NB4 (cell line): ENCODE results near the gene SF3B5.
"Not testable (repeated sequence)": the region's sequence is repeated elsewhere in the genome, so short reads cannot be mapped to it uniquely, and the experiment has no call there.

Experiments
- CTCF ChIP-seq: IDR thresholded peaks from one replicate; pipeline ENCODE4 v1.5.1; 2012; ENCODE audit warnings: low read depth, low read length
- MAX ChIP-seq: IDR thresholded peaks from 2 replicates; pipeline ENCODE4 v1.6.1; 2011; ENCODE audit warnings: low read depth, low read length
- POLR2A ChIP-seq: IDR thresholded peaks from 2 replicates; pipeline ENCODE4 v1.6.1; 2011; ENCODE audit warnings: mild to moderate bottlenecking; ENCODE audit not compliant: insufficient read length; ENCODE audit errors: extremely low read depth

GRCh38 chr6:144044989-144045388, 50.4 kb downstream of the SF3B5 start:
- TF ChIP-seq CTCF, POLR2A, MAX: not testable (repeated sequence)
